Activated gamma-delta T cell (primary cell): ENCODE data around the gene WDR77.

Experiments
- DNase-seq: peaks from one replicate; lab custom pipeline; 2025; lab: John Stamatoyannopoulos, UW

WDR77 gene

GRCh38 chr1:111439461-111440351, 9.3 kb downstream of the WDR77 start:
- DNase-seq = no peak

GRCh38 chr1:111436726-111437125, 12.3 kb downstream of the WDR77 start:
- no peak for DNase-seq

GRCh38 chr1:111424281-111424680, 24.8 kb downstream of the WDR77 start:
- DNase-seq = no peak

- DNase-seq = no peak
These were observed 26.3 kb downstream of the WDR77 start for GRCh38 chr1:111422546-111423391.

GRCh38 chr1:111420377-111420776, 28.7 kb downstream of the WDR77 start:
- DNase-seq = no peak

GRCh38 chr1:111419037-111419436, 30.0 kb downstream of the WDR77 start:
- no peak for DNase-seq

GRCh38 chr1:111417755-111418154, 31.3 kb downstream of the WDR77 start:
- no peak for DNase-seq

- DNase-seq = no peak
These were observed 33.6 kb downstream of the WDR77 start for GRCh38 chr1:111415461-111415860.

- no peak for DNase-seq
These were observed 34.3 kb downstream of the WDR77 start for GRCh38 chr1:111414756-111415155.

- DNase-seq = no peak
These were observed 36.2 kb downstream of the WDR77 start for GRCh38 chr1:111412839-111413238.

GRCh38 chr1:111407301-111407700, 41.8 kb downstream of the WDR77 start:
- no peak for DNase-seq

- no peak for DNase-seq
These were observed 42.7 kb downstream of the WDR77 start for GRCh38 chr1:111406321-111406768.

GRCh38 chr1:111404588-111404987, 44.5 kb downstream of the WDR77 start:
- DNase-seq = no peak

- no peak for DNase-seq
These were observed 47.0 kb downstream of the WDR77 start for GRCh38 chr1:111402083-111402482.

- no peak for DNase-seq
These were observed 49.1 kb downstream of the WDR77 start for GRCh38 chr1:111399792-111400610.

GRCh38 chr1:111392460-111392945, 56.6 kb downstream of the WDR77 start:
- no peak for DNase-seq

GRCh38 chr1:111392042-111392441, 57.0 kb downstream of the WDR77 start:
- DNase-seq = no peak
